ENCODE results near the gene PCNA.

The PCNA gene

DNA sequence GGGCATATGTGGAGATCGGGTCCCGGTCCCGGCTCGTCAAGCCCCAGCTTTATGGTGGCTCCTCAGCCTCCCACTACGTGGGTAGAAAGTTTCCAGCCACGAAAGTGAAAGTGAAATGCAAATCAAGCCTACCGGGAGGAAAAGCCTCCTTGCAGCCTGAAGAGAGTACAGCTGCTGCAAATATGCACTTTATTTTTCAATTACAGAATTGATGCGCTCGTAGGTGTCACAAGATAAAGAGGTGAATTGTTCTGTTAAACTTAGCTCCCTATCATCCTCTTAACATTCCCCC, 373 bp upstream of the PCNA start:
- Histone ChIP-seq H3K27ac (peak overlapping the region; percentile 85), H3K9me3 (no peaks in the 10 kb centered on the region), H3K27me3 (no peaks in the 10 kb centered on the region), H3K4me3 (ENCODE audit: low read depth in 1 of 2, low read length in 1 of 2) (peak overlapping the region; percentile 90 to 93), H3K4me1 (ENCODE audit: control insufficient read depth in 1 of 2, insufficient read depth in 1 of 2, low read depth in 1 of 2, low read length in 1 of 2) (peaks cover 23 to 31% of the 10 kb centered on the region in 2 experiments), H3K36me3 (no peaks in the 10 kb centered on the region)
- TF ChIP-seq CTCF (IDR thresholded peaks at IDR 0.05), result no peak

DNA sequence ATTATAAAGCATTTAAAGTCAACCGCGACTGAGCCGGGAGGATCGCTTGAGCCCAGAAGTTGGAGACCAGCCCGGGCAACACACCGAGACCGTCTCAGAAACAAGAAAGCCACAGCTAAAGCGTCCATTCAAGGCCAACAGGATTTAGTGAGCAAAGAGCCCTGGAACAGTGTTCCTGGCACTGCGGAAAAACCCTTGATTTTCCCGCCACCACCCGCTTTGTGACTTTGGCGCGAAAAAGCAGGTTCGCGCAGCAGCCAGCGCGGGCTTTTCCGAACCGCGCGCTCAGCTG, 669 bp downstream of the PCNA start:
- Histone ChIP-seq H3K27ac (peak overlapping the region; percentile 85), H3K4me1 (ENCODE audit: control insufficient read depth in 1 of 2, insufficient read depth in 1 of 2, low read depth in 1 of 2, low read length in 1 of 2) (peaks cover 23 to 31% of the 10 kb centered on the region in 2 experiments), H3K4me3 (ENCODE audit: low read depth in 1 of 2, low read length in 1 of 2) (peak overlapping the region; percentile 90 to 93), H3K27me3 (no peaks in the 10 kb centered on the region), H3K9me3 (no peaks in the 10 kb centered on the region), H3K36me3 (no peaks in the 10 kb centered on the region)
- TF ChIP-seq CTCF (IDR thresholded peaks at IDR 0.05), result no peak

GRCh38 chr20:5118220-5119142, 1.3 kb downstream of the PCNA start:
- Histone ChIP-seq H3K27me3 (no peaks in the 10 kb centered on the region), H3K4me3 (ENCODE audit: low read depth in 1 of 2, low read length in 1 of 2) (peak overlapping the region; percentile 90 to 93), H3K36me3 (no peaks in the 10 kb centered on the region), H3K4me1 (ENCODE audit: control insufficient read depth in 1 of 2, insufficient read depth in 1 of 2, low read depth in 1 of 2, low read length in 1 of 2) (peaks cover 27 to 35% of the 10 kb centered on the region in 2 experiments), H3K27ac (peak overlapping the region; percentile 85), H3K9me3 (no peaks in the 10 kb centered on the region)
- TF ChIP-seq CTCF (IDR thresholded peaks at IDR 0.05), result no peak

GRCh38 chr20:5116875-5117274, 2.9 kb downstream of the PCNA start:
- H3K27me3 ChIP-seq, result no peaks in the 10 kb centered on the region
- no peak for TF ChIP-seq CTCF (IDR thresholded peaks at IDR 0.05)
- H3K4me3 ChIP-seq (ENCODE audit: low read depth in 1 of 2, low read length in 1 of 2), result no peak overlapping the region
- H3K4me1 ChIP-seq (ENCODE audit: control insufficient read depth in 1 of 2, insufficient read depth in 1 of 2, low read depth in 1 of 2, low read length in 1 of 2), result peaks cover 38 to 48% of the 10 kb centered on the region in 2 experiments
- H3K36me3 ChIP-seq, result no peaks in the 10 kb centered on the region
- no peaks in the 10 kb centered on the region for H3K9me3 ChIP-seq
- no peak overlapping the region for H3K27ac ChIP-seq

GRCh38 chr20:5114403-5114802, 5.4 kb downstream of the PCNA start:
- Histone ChIP-seq H3K9me3 (no peaks in the 10 kb centered on the region), H3K27me3 (no peaks in the 10 kb centered on the region), H3K36me3 (no peaks in the 10 kb centered on the region), H3K27ac (peak overlapping the region; percentile 93), H3K4me1 (ENCODE audit: control insufficient read depth in 1 of 2, insufficient read depth in 1 of 2, low read depth in 1 of 2, low read length in 1 of 2) (peaks cover 32 to 42% of the 10 kb centered on the region in 2 experiments), H3K4me3 (ENCODE audit: low read depth in 1 of 2, low read length in 1 of 2) (no peak overlapping the region)
- no peak for TF ChIP-seq CTCF (IDR thresholded peaks at IDR 0.05)
